Nephron (organoid): ENCODE results near the gene DGKI.

Experiments
- H3K27ac Mint-ChIP-seq, 3 experiments: 2 replicates each; pipeline ENCODE4 v1.8.0; 2020; ENCODE audit warnings: mixed read lengths in 3 of 3, mild to moderate bottlenecking in 2 of 3, moderate library complexity in 1 of 3
- H3K27me3 Mint-ChIP-seq: 2 replicates; pipeline ENCODE4 v1.8.0; 2021; ENCODE audit warnings: low read depth, mild to moderate bottlenecking, moderate library complexity, mixed read lengths
- H3K36me3 Mint-ChIP-seq: 2 replicates; pipeline ENCODE4 v1.8.0; 2020; ENCODE audit warnings: low read depth, mixed read lengths
- H3K4me1 Mint-ChIP-seq: 2 replicates; pipeline ENCODE4 v1.8.0; 2020; ENCODE audit warnings: mixed read lengths
- H3K4me3 Mint-ChIP-seq, 3 experiments: 2 replicates each; pipeline ENCODE4 v1.8.0; 2020; ENCODE audit warnings: mild to moderate bottlenecking in 3 of 3, mixed read lengths in 3 of 3, moderate library complexity in 2 of 3
- H3K9me3 Mint-ChIP-seq: 2 replicates; pipeline ENCODE4 v1.8.0; 2020; ENCODE audit warnings: mixed read lengths
- CTCF ChIP-seq, 3 experiments: fragments of 200-600 bp; sonication (generic); IDR thresholded peaks; one replicate each; pipeline ENCODE4 v1.5.0; 2021; ENCODE audit warnings: antibody characterized with exemption in 3 of 3; ENCODE audit not compliant: unreplicated experiment in 3 of 3

The DGKI gene

GRCh38 chr7:137870078-137870477, 23.3 kb upstream of the DGKI start:
- peaks cover 84% of the 10 kb centered on the region for H3K36me3 Mint-ChIP-seq
- no peak overlapping the region for H3K27ac Mint-ChIP-seq
- peaks cover 32% of the 10 kb centered on the region for H3K9me3 Mint-ChIP-seq
- TF ChIP-seq CTCF (IDR thresholded peaks at IDR 0.05; ENCODE audit: unreplicated experiment in 3 of 3) = no peak
- H3K4me1 Mint-ChIP-seq = peaks cover 30% of the 10 kb centered on the region
- no peaks in the 10 kb centered on the region for H3K27me3 Mint-ChIP-seq
- H3K4me3 Mint-ChIP-seq = no peak overlapping the region

GRCh38 chr7:137869260-137869659, 22.5 kb upstream of the DGKI start:
- Mint-ChIP-seq H3K9me3 (peaks cover 32% of the 10 kb centered on the region), H3K4me1 (peaks cover 23% of the 10 kb centered on the region), H3K36me3 (peaks cover 83% of the 10 kb centered on the region), H3K4me3 (no peak overlapping the region), H3K27ac (no peak overlapping the region), H3K27me3 (no peaks in the 10 kb centered on the region)
- no peak for TF ChIP-seq CTCF (IDR thresholded peaks at IDR 0.05; ENCODE audit: unreplicated experiment in 3 of 3)

- Mint-ChIP-seq H3K9me3 (peaks cover 32% of the 10 kb centered on the region), H3K4me3 (no peak overlapping the region), H3K27ac (no peak overlapping the region), H3K4me1 (peaks cover 12% of the 10 kb centered on the region), H3K27me3 (no peaks in the 10 kb centered on the region), H3K36me3 (peaks cover 78% of the 10 kb centered on the region)
- TF ChIP-seq CTCF (IDR thresholded peaks at IDR 0.05; ENCODE audit: unreplicated experiment in 3 of 3) = no peak
Measured at GRCh38 chr7:137867289-137867688, 20.5 kb upstream of the DGKI start.

GRCh38 chr7:137865764-137866163, 19.0 kb upstream of the DGKI start:
- Mint-ChIP-seq H3K27ac (no peak overlapping the region), H3K4me3 (no peak overlapping the region), H3K36me3 (peaks cover 78% of the 10 kb centered on the region), H3K9me3 (peaks cover 28% of the 10 kb centered on the region), H3K27me3 (no peaks in the 10 kb centered on the region), H3K4me1 (peaks cover 3% of the 10 kb centered on the region)
- no peak for TF ChIP-seq CTCF (IDR thresholded peaks at IDR 0.05; ENCODE audit: unreplicated experiment in 3 of 3)

- Mint-ChIP-seq H3K36me3 (peaks cover 56% of the 10 kb centered on the region), H3K4me3 (no peak overlapping the region), H3K9me3 (peaks cover 17% of the 10 kb centered on the region), H3K27ac (no peak overlapping the region), H3K4me1 (no peaks in the 10 kb centered on the region), H3K27me3 (no peaks in the 10 kb centered on the region)
- no peak for TF ChIP-seq CTCF (IDR thresholded peaks at IDR 0.05; ENCODE audit: unreplicated experiment in 3 of 3)
Measured at GRCh38 chr7:137862964-137863363, 16.2 kb upstream of the DGKI start.

- H3K4me3 Mint-ChIP-seq = no peak overlapping the region
- TF ChIP-seq CTCF (IDR thresholded peaks at IDR 0.05; ENCODE audit: unreplicated experiment in 3 of 3) = no peak
- H3K36me3 Mint-ChIP-seq = peaks cover 50% of the 10 kb centered on the region
- no peaks in the 10 kb centered on the region for H3K27me3 Mint-ChIP-seq
- peaks cover 11% of the 10 kb centered on the region for H3K9me3 Mint-ChIP-seq
- H3K4me1 Mint-ChIP-seq = no peaks in the 10 kb centered on the region
- H3K27ac Mint-ChIP-seq = no peak overlapping the region
Measured at GRCh38 chr7:137862358-137862757, 15.6 kb upstream of the DGKI start.
